Lung (tissue), 12 donors: Measurements from ENCODE around the gene PYM1. TPM values are rescaled to one million over a fixed set of nuclear protein-coding genes. Genes with fewer than 3 reads are reported as not detected.
A peak's percentile ranks its signal among the peaks of the same experiment; 100 is the strongest.

ENCODE experiments used
- ATAC-seq: fragments of 200-7000 bp; cut with Tn5 transposase; one replicate; pipeline ENCODE4 v1.9.1; 2020; ENCODE audit warnings: moderate number of reproducible peaks; ENCODE audit not compliant: insufficient read depth, low FRiP score
- DNase-seq, 3 donors: peaks; one replicate each; pipeline ENCODE4 v3.0.0-alpha.2; 2013 to 2017
- H3K27ac ChIP-seq, 2 donors: one replicate each; pipeline ENCODE4 v1.5.1; 2013; ENCODE audit warnings: mild to moderate bottlenecking in 2 of 2, moderate library complexity in 2 of 2, control low read depth in 1 of 2, inconsistent platforms in 1 of 2, low read depth in 1 of 2, low read length in 1 of 2
- H3K27me3 ChIP-seq, 3 donors: one replicate each; pipeline ENCODE4 v1.5.1; 2013; ENCODE audit warnings: low read length in 2 of 3; ENCODE audit not compliant: control insufficient read depth in 3 of 3, insufficient read depth in 3 of 3
- H3K36me3 ChIP-seq, 4 donors: one replicate each; pipeline ENCODE4 v1.5.1; 2013; ENCODE audit warnings: low read length in 4 of 4, mild to moderate bottlenecking in 1 of 4, moderate library complexity in 1 of 4; ENCODE audit not compliant: control insufficient read depth in 4 of 4, insufficient read depth in 4 of 4
- H3K4me1 ChIP-seq, 5 donors: one replicate each; pipeline ENCODE4 v1.5.1; 2013; ENCODE audit warnings: low read length in 5 of 5, mild to moderate bottlenecking in 2 of 5, moderate library complexity in 1 of 5; ENCODE audit not compliant: control insufficient read depth in 5 of 5, insufficient read depth in 5 of 5
- H3K4me3 ChIP-seq: one replicate; pipeline ENCODE4 v1.5.1; 2013; ENCODE audit warnings: mild to moderate bottlenecking, control low read depth, moderate library complexity
- H3K9ac ChIP-seq, 2 donors: one replicate each; pipeline ENCODE4 v1.5.1; 2013; ENCODE audit warnings: low read length in 2 of 2, control low read depth in 1 of 2; ENCODE audit not compliant: insufficient read depth in 1 of 2
- H3K9me3 ChIP-seq, 4 donors: one replicate each; pipeline ENCODE4 v1.5.1; 2013; ENCODE audit warnings: low read length in 3 of 4, mild to moderate bottlenecking in 1 of 4, moderate library complexity in 1 of 4; ENCODE audit not compliant: control insufficient read depth in 4 of 4, insufficient read depth in 3 of 4
- CTCF ChIP-seq: IDR thresholded peaks from 2 replicates; pipeline ENCODE4 v1.5.1; 2012; ENCODE audit warnings: mild to moderate bottlenecking; ENCODE audit errors: control extremely low read depth, extremely low read depth
- WGBS, 2 donors: extraction: QIAGEN DNeasy Blood & Tissue Kit; methylation state at CpG; one replicate each; pipeline ENCODE4 v1.1.7; 2013; 5-methylcytosine and 5-hydroxymethylcytosine counted together
- polyA plus RNA-seq, 2 donors: library from polyadenylated mRNA; stranded (reverse); fragments of 200-250 nt; gene quantifications; one replicate each; pipeline ENCODE4 v1.2.1, GENCODE V29; 2013
- total RNA-seq, 2 donors: library from RNA; depleted of rRNA in 1 of 2; stranded (reverse); fragments of >200 nt in 1 of 2; gene quantifications; one replicate each; pipeline ENCODE4 v1.2.1, GENCODE V29; 2014 to 2021
- donor health status: control.
- donor health status: control.
- donor health status: Bipolar disorder and iron deficiency.
- donor health status: healthy.
- donor health status: DM: yes; HTN: yes; CAD: no.

PYM1 gene
- total and polyA plus RNA-seq, 4 donors, result 32.0 to 44.9 (median 35.0) TPM

GRCh38 chr12:55940065-55940732 is 12.5 kb upstream of the PYM1 start:
- TF ChIP-seq CTCF, result peak; percentile 86
- Histone ChIP-seq H3K27ac (peak overlapping the region in 1 of 2 donors; percentile 40), H3K9ac (no peak overlapping the region), H3K9me3 (no peaks in the 10 kb centered on the region), H3K4me3 (no peak overlapping the region), H3K4me1 (peaks cover 0 to 6% (median 0%) of the 10 kb centered on the region in 5 donors), H3K36me3 (peaks cover 0 to 9% (median 1%) of the 10 kb centered on the region in 4 donors), H3K27me3 (no peaks in the 10 kb centered on the region)
- 16 to 21% methylated on average over 18 of the region's 18 CpGs for WGBS, 2 donors
- ATAC-seq, result peak; percentile 93
- DNase-seq, result peak; percentile 86 to 92 (median 89)

GRCh38 chr12:55938826-55939501 is 11.3 kb upstream of the PYM1 start:
- no peak for TF ChIP-seq CTCF
- H3K9ac ChIP-seq, result no peak overlapping the region

GRCh38 chr12:55937981-55938380 is 10.3 kb upstream of the PYM1 start:
- Histone ChIP-seq H3K4me3 (no peak overlapping the region), H3K27ac (no peak overlapping the region), H3K36me3 (peaks cover 0 to 6% (median 0%) of the 10 kb centered on the region in 4 donors), H3K27me3 (no peaks in the 10 kb centered on the region), H3K4me1 (peaks cover 0 to 7% (median 2%) of the 10 kb centered on the region in 5 donors), H3K9me3 (no peaks in the 10 kb centered on the region), H3K9ac (no peak overlapping the region)
- ATAC-seq (no peak), DNase-seq (no peak)
- 71 to 85% methylated on average over 2 of the region's 2 CpGs for WGBS, 2 donors
- TF ChIP-seq CTCF, result no peak

More at GRCh38 chr12:55938826-55939501, 11.3 kb upstream of the PYM1 start:
- 95 to 96% methylated on average over 8 of the region's 8 CpGs for WGBS, 2 donors
- peaks cover 0 to 7% (median under 1%) of the 10 kb centered on the region in 4 donors for H3K36me3 ChIP-seq
- no peaks in the 10 kb centered on the region for H3K27me3 ChIP-seq
- peaks cover 0 to 6% (median 0%) of the 10 kb centered on the region in 5 donors for H3K4me1 ChIP-seq
- H3K9me3 ChIP-seq, result no peaks in the 10 kb centered on the region
- H3K27ac ChIP-seq, result no peak overlapping the region
- DNase-seq (no peak), ATAC-seq (no peak)
- no peak overlapping the region for H3K4me3 ChIP-seq
